Right lobe of liver (tissue), 6 donors: ENCODE results near the gene PPDPF. TPM values are rescaled to one million over a fixed set of nuclear protein-coding genes. Genes with fewer than 3 reads are reported as not detected.
"Not testable (repeated sequence)": the region's sequence is repeated elsewhere in the genome, so short reads cannot be mapped to it uniquely, and the experiment has no call there.

ENCODE experiments used
- ATAC-seq, 4 donors: fragments of 200-7000 bp; cut with Tn5 transposase; one replicate each; pipeline ENCODE4 v1.9.1; 2020; ENCODE audit warnings: mild to moderate bottlenecking in 4 of 4, moderate library complexity in 4 of 4
- DNase-seq, 3 donors: peaks; one replicate each; pipeline ENCODE4 v3.0.0-alpha.2; 2020
- H3K27ac ChIP-seq, 3 donors: fragments of 200-600 bp; one replicate each; pipeline ENCODE4 v1.8.0; 2022
- H3K27me3 ChIP-seq, 2 donors: fragments of 200-600 bp; one replicate each; pipeline ENCODE4 v1.8.0; 2022
- H3K36me3 ChIP-seq, 4 donors: fragments of 200-600 bp; sonication (generic) in 1 of 4; one replicate each; pipeline versions ENCODE4 v1.5.1 to v1.8.0; 2017 to 2022; ENCODE audit warnings: control low read depth in 1 of 4
- H3K4me1 ChIP-seq, 4 donors: fragments of 200-600 bp; sonication (generic) in 1 of 4; one replicate each; pipeline versions ENCODE4 v1.5.1 to v1.8.0; 2017 to 2022; ENCODE audit warnings: control low read depth in 1 of 4
- H3K4me3 ChIP-seq, 3 donors: fragments of 200-600 bp; one replicate each; pipeline ENCODE4 v1.8.0; 2022
- H3K9me3 ChIP-seq, 4 donors: fragments of 200-600 bp; sonication (generic) in 1 of 4; one replicate each; pipeline versions ENCODE4 v1.5.1 to v1.8.0; 2017 to 2022; ENCODE audit warnings: control low read depth in 1 of 4
- POLR2A ChIP-seq: fragments of 450-650 bp; IDR thresholded peaks from one replicate; pipeline ENCODE4 v1.6.1; 2017; ENCODE audit warnings: antibody characterized with exemption, mild to moderate bottlenecking
- WGBS: methylation state at CpG from one replicate; pipeline ENCODE4 v1.1.6; 2018; ENCODE audit warnings: low coverage, low lambda C conversion rate; ENCODE audit not compliant: insufficient coverage; ENCODE audit errors: missing lambda C conversion rate; 5-methylcytosine and 5-hydroxymethylcytosine counted together
- intact Hi-C, 2 donors: fragments of 100-400 bp; cut with DNase I; formaldehyde crosslinking; loops; one replicate each; pipeline versions ENCODE4 v1.11.2 to v1.14.1; 2022
- total RNA-seq, 6 experiments: library from RNA; depleted of rRNA in 2 of 6; stranded (reverse); fragments of >200 nt in 2 of 6; fragmentation: NEBNext Ultra II Directional in 3 of 6; extraction: Animal tissue kit (Norgen Biotek cat#: 25700) in 3 of 6; gene quantifications; one replicate each; pipeline versions ENCODE4 v1.1.0 to v1.2.4, GENCODE V29; 2016 to 2023
- TF ChIP-seq, protein P1 (sequence below), 4 donors: fragments of 200-600 bp in 3 of 4; fragments of 450-650 bp in 1 of 4; IDR thresholded peaks; one replicate each; pipeline versions ENCODE4 v1.5.1 to v1.8.0; 2016 to 2022; ENCODE audit warnings: antibody characterized with exemption in 4 of 4, mild to moderate bottlenecking in 2 of 4
- donor health status: DM: no; HTN: yes; CAD: no.
- donor health status: DM: no; HTN: no; CAD: no.
- donor health status: DM: no; HTN: no; CAD: no.
- donor health status: DM: no; HTN: yes; CAD: no.
- donor health status: DM: no; HTN: yes; CAD: no.

PPDPF gene
- total RNA-seq, 6 experiments from 2014 or later, result 50.2 to 99.4 (median 76.7) TPM

GRCh38 chr20:63556873-63557478 lies 36.4 kb downstream of the PPDPF start:
- intact Hi-C loops, result no loop called here
- 87% methylated on average over 7 of the region's 23 CpGs for WGBS
- Histone ChIP-seq H3K27me3 (no peaks in the 10 kb centered on the region), H3K4me1 (no peaks in the 10 kb centered on the region), H3K36me3 (peaks cover 0 to 22% (median 8%) of the 10 kb centered on the region in 4 donors), H3K4me3 (no peak overlapping the region), H3K27ac (no peak overlapping the region), H3K9me3 (no peaks in the 10 kb centered on the region)
- DNase-seq, result no peak
- TF ChIP-seq POLR2A, result no peak
- TF ChIP-seq, protein P1, sequence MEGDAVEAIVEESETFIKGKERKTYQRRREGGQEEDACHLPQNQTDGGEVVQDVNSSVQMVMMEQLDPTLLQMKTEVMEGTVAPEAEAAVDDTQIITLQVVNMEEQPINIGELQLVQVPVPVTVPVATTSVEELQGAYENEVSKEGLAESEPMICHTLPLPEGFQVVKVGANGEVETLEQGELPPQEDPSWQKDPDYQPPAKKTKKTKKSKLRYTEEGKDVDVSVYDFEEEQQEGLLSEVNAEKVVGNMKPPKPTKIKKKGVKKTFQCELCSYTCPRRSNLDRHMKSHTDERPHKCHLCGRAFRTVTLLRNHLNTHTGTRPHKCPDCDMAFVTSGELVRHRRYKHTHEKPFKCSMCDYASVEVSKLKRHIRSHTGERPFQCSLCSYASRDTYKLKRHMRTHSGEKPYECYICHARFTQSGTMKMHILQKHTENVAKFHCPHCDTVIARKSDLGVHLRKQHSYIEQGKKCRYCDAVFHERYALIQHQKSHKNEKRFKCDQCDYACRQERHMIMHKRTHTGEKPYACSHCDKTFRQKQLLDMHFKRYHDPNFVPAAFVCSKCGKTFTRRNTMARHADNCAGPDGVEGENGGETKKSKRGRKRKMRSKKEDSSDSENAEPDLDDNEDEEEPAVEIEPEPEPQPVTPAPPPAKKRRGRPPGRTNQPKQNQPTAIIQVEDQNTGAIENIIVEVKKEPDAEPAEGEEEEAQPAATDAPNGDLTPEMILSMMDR (IDR thresholded peaks at IDR 0.05), result no peak
- ATAC-seq, result no peak

- TF ChIP-seq, protein P1 (IDR thresholded peaks at IDR 0.05), result no peak
- no peak for TF ChIP-seq POLR2A
- no peak overlapping the region for H3K4me3 ChIP-seq
- DNase-seq (no peak), ATAC-seq (no peak)
- no peak overlapping the region for H3K27ac ChIP-seq
- intact Hi-C loops, result no loop called here
- peaks cover 0 to 27% (median 9%) of the 10 kb centered on the region in 4 donors for H3K36me3 ChIP-seq
- H3K9me3 ChIP-seq, result no peaks in the 10 kb centered on the region
- H3K27me3 ChIP-seq, result no peaks in the 10 kb centered on the region
- no peaks in the 10 kb centered on the region for H3K4me1 ChIP-seq
- WGBS, result 87% methylated on average over 6 of the region's 19 CpGs
Observed at GRCh38 chr20:63557481-63557891, 36.9 kb downstream of the PPDPF start.

GRCh38 chr20:63558804-63559484 lies 38.4 kb downstream of the PPDPF start:
- TF ChIP-seq POLR2A, result no peak
- TF ChIP-seq, protein P1 (IDR thresholded peaks at IDR 0.05), result no peak
- Histone ChIP-seq H3K9me3 (no peaks in the 10 kb centered on the region), H3K27me3 (no peaks in the 10 kb centered on the region), H3K4me3 (no peak overlapping the region), H3K27ac (no peak overlapping the region), H3K36me3 (peaks cover 0 to 33% (median 15%) of the 10 kb centered on the region in 4 donors), H3K4me1 (no peaks in the 10 kb centered on the region)
- WGBS, result 86% methylated on average over 9 of the region's 14 CpGs
- intact Hi-C loops, result no loop called here
- ATAC-seq (no peak), DNase-seq (no peak)

GRCh38 chr20:63559485-63560332 lies 39.1 kb downstream of the PPDPF start:
- H3K27me3 ChIP-seq, H3K27ac ChIP-seq, H3K9me3 ChIP-seq, H3K4me1 ChIP-seq, ATAC-seq, intact Hi-C loops, H3K4me3 ChIP-seq, DNase-seq: not testable (repeated sequence)
- 100% methylated on average over 1 of the region's 31 CpGs for WGBS
- H3K36me3 ChIP-seq, result peaks cover 0 to 34% (median 15%) of the 10 kb centered on the region in 4 donors
